ENCODE results near the gene CIDEC.
"Not testable (repeated sequence)": the region's sequence is repeated elsewhere in the genome, so short reads cannot be mapped to it uniquely, and the experiment has no call there.

CIDEC gene

DNA sequence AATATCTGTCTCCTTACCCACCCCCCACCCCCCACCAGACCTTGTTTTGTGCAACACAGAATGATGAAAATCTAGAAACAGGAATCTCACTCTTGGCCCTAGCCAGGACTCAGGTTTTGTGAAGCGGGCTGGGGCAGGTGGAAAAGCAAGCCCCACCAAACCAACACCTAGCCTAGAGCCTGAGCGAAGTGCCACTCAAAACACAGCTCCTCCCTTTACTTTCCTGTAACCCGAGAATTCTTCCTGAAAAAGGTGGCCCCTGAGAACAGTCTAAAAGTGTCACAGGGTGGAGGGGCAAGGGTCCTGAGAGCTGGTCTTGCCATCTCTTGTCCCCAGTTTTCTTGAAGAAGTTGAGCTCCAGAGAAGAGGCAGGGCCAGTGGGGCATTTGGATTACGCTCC, 18.9 kb downstream of the CIDEC start:
- Histone ChIP-seq H3K36me3 (ENCODE audit: control insufficient read depth, low read length) (no peaks in the 10 kb centered on the region), H3F3A (ENCODE audit: control insufficient read depth, insufficient read depth) (no peaks in the 10 kb centered on the region), H3K27ac (ENCODE audit: low read depth, low read length) (no peak overlapping the region), H3K4me2 (ENCODE audit: low read length) (no peak overlapping the region), H3K9me3 (ENCODE audit: control insufficient read depth, insufficient read depth, low read length) (no peaks in the 10 kb centered on the region), H3K4me1 (ENCODE audit: control insufficient read depth, low read length) (no peaks in the 10 kb centered on the region), H4K20me1 (ENCODE audit: control insufficient read depth, insufficient read depth, low read depth, low read length) (no peaks in the 10 kb centered on the region), H3K9me2 (replicated peaks; ENCODE audit: control insufficient read depth, low read length) (no peaks in the 10 kb centered on the region), H3K79me2 (ENCODE audit: control insufficient read depth, low read length) (no peaks in the 10 kb centered on the region), H3K4me3 (ENCODE audit: low read length) (no peak overlapping the region), H3K27me3 (ENCODE audit: control insufficient read depth, low read length) (peaks cover 7% of the 10 kb centered on the region)
- TF ChIP-seq, protein P1, sequence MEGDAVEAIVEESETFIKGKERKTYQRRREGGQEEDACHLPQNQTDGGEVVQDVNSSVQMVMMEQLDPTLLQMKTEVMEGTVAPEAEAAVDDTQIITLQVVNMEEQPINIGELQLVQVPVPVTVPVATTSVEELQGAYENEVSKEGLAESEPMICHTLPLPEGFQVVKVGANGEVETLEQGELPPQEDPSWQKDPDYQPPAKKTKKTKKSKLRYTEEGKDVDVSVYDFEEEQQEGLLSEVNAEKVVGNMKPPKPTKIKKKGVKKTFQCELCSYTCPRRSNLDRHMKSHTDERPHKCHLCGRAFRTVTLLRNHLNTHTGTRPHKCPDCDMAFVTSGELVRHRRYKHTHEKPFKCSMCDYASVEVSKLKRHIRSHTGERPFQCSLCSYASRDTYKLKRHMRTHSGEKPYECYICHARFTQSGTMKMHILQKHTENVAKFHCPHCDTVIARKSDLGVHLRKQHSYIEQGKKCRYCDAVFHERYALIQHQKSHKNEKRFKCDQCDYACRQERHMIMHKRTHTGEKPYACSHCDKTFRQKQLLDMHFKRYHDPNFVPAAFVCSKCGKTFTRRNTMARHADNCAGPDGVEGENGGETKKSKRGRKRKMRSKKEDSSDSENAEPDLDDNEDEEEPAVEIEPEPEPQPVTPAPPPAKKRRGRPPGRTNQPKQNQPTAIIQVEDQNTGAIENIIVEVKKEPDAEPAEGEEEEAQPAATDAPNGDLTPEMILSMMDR (IDR thresholded peaks at IDR 0.05; ENCODE audit: low read depth, low read length, poor library complexity, severe bottlenecking), result no peak
- no peak for TF ChIP-seq EZH2phosphoT487 (IDR thresholded peaks at IDR 0.05; ENCODE audit: borderline replicate concordance, low read length)

GRCh38 chr3:9859530-9860025, 20.5 kb downstream of the CIDEC start:
- H4K20me1 ChIP-seq (ENCODE audit: control insufficient read depth, insufficient read depth, low read depth, low read length), result no peaks in the 10 kb centered on the region
- H3K9me2 ChIP-seq (replicated peaks; ENCODE audit: control insufficient read depth, low read length), result no peaks in the 10 kb centered on the region
- H3K4me3 ChIP-seq (ENCODE audit: low read length), result no peak overlapping the region
- no peaks in the 10 kb centered on the region for H3F3A ChIP-seq (ENCODE audit: control insufficient read depth, insufficient read depth)
- no peak overlapping the region for H3K4me2 ChIP-seq (ENCODE audit: low read length)
- no peaks in the 10 kb centered on the region for H3K79me2 ChIP-seq (ENCODE audit: control insufficient read depth, low read length)
- H3K9me3 ChIP-seq (ENCODE audit: control insufficient read depth, insufficient read depth, low read length), result no peaks in the 10 kb centered on the region
- no peaks in the 10 kb centered on the region for H3K36me3 ChIP-seq (ENCODE audit: control insufficient read depth, low read length)
- TF ChIP-seq EZH2phosphoT487 (IDR thresholded peaks at IDR 0.05; ENCODE audit: borderline replicate concordance, low read length), result no peak
- TF ChIP-seq, protein P1 (IDR thresholded peaks at IDR 0.05; ENCODE audit: low read depth, low read length, poor library complexity, severe bottlenecking), result no peak
- no peaks in the 10 kb centered on the region for H3K4me1 ChIP-seq (ENCODE audit: control insufficient read depth, low read length)
- H3K27ac ChIP-seq (ENCODE audit: low read depth, low read length), result no peak overlapping the region
- H3K27me3 ChIP-seq (ENCODE audit: control insufficient read depth, low read length), result peaks cover 7% of the 10 kb centered on the region

DNA sequence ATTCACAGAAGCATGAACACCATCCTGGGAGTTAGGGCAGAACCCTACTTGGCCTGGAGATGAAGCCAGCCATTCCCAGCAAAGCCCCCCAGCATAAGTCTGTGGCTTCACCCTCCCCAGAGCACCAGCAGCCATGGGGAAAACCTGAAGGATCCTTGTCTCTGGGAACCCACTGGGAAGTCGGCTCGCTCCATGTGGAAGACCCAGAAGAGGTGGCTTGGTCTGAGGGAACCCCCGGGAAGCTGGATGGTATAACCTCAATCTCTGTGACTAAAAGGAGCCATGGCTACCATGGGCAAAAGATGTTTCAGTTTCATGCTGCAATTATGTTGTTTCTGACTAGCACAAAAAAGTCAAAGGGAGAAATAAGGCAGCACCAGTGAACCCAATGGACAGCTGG, 24.5 kb downstream of the CIDEC start:
- no peaks in the 10 kb centered on the region for H3F3A ChIP-seq (ENCODE audit: control insufficient read depth, insufficient read depth)
- H3K4me2 ChIP-seq (ENCODE audit: low read length), result no peak overlapping the region
- peaks cover 4% of the 10 kb centered on the region; the same call in 1 of the 2 replicates for H3K27me3 ChIP-seq (ENCODE audit: control insufficient read depth, low read length)
- no peak overlapping the region for H3K27ac ChIP-seq (ENCODE audit: low read depth, low read length)
- H4K20me1 ChIP-seq (ENCODE audit: control insufficient read depth, insufficient read depth, low read depth, low read length), result no peaks in the 10 kb centered on the region
- no peaks in the 10 kb centered on the region for H3K36me3 ChIP-seq (ENCODE audit: control insufficient read depth, low read length)
- no peaks in the 10 kb centered on the region for H3K4me1 ChIP-seq (ENCODE audit: control insufficient read depth, low read length)
- no peak for TF ChIP-seq EZH2phosphoT487 (IDR thresholded peaks at IDR 0.05; ENCODE audit: borderline replicate concordance, low read length)
- TF ChIP-seq, protein P1 (IDR thresholded peaks at IDR 0.05; ENCODE audit: low read depth, low read length, poor library complexity, severe bottlenecking), result no peak
- H3K9me3 ChIP-seq (ENCODE audit: control insufficient read depth, insufficient read depth, low read length), result no peaks in the 10 kb centered on the region
- H3K4me3 ChIP-seq (ENCODE audit: low read length), result no peak overlapping the region
- H3K9me2 ChIP-seq (replicated peaks; ENCODE audit: control insufficient read depth, low read length), result no peaks in the 10 kb centered on the region
- H3K79me2 ChIP-seq (ENCODE audit: control insufficient read depth, low read length), result no peaks in the 10 kb centered on the region

GRCh38 chr3:9854291-9854940, 25.6 kb downstream of the CIDEC start:
- not testable (repeated sequence) for H3K27ac ChIP-seq (ENCODE audit: low read depth, low read length); H3K36me3 ChIP-seq (ENCODE audit: control insufficient read depth, low read length); H3K79me2 ChIP-seq (ENCODE audit: control insufficient read depth, low read length); H4K20me1 ChIP-seq (ENCODE audit: control insufficient read depth, insufficient read depth, low read depth, low read length); H3K4me3 ChIP-seq (ENCODE audit: low read length); H3K27me3 ChIP-seq (ENCODE audit: control insufficient read depth, low read length); H3K9me2 ChIP-seq (replicated peaks; ENCODE audit: control insufficient read depth, low read length); H3K9me3 ChIP-seq (ENCODE audit: control insufficient read depth, insufficient read depth, low read length); H3K4me1 ChIP-seq (ENCODE audit: control insufficient read depth, low read length); H3F3A ChIP-seq (ENCODE audit: control insufficient read depth, insufficient read depth); H3K4me2 ChIP-seq (ENCODE audit: low read length)

Data from DOHH2 (cell line).